GM13977 (cell line): Measurements from ENCODE around the gene GALNT11.

Experiments used
- DNase-seq: peaks from one replicate; pipeline ENCODE4 v3.0.0; 2012; ENCODE audit warnings: low spot score
- in situ Hi-C: fragments of 300-500 bp; cut with MboI; formaldehyde crosslinking; loops from one replicate; pipeline ENCODE4 v1.12.0; 2022; ENCODE audit warnings: low sequenced_read_pairs, low pct_unique_long_range_greater_than_20kb, mixed read lengths, inconsistent platforms; ENCODE audit not compliant: unreplicated experiment
- TF ChIP-seq, protein P1 (sequence below): IDR thresholded peaks from 2 replicates; pipeline ENCODE4 v1.5.1; 2012; ENCODE audit warnings: mild to moderate bottlenecking, control low read depth; ENCODE audit not compliant: insufficient read depth; ENCODE audit errors: extremely low read depth, missing control alignments

Gene GALNT11

GRCh38 chr7:152048051-152048450 lies 22.6 kb downstream of the GALNT11 start:
- DNase-seq = no peak
- TF ChIP-seq, protein P1, sequence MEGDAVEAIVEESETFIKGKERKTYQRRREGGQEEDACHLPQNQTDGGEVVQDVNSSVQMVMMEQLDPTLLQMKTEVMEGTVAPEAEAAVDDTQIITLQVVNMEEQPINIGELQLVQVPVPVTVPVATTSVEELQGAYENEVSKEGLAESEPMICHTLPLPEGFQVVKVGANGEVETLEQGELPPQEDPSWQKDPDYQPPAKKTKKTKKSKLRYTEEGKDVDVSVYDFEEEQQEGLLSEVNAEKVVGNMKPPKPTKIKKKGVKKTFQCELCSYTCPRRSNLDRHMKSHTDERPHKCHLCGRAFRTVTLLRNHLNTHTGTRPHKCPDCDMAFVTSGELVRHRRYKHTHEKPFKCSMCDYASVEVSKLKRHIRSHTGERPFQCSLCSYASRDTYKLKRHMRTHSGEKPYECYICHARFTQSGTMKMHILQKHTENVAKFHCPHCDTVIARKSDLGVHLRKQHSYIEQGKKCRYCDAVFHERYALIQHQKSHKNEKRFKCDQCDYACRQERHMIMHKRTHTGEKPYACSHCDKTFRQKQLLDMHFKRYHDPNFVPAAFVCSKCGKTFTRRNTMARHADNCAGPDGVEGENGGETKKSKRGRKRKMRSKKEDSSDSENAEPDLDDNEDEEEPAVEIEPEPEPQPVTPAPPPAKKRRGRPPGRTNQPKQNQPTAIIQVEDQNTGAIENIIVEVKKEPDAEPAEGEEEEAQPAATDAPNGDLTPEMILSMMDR = no peak
- in situ Hi-C loops = no loop called here

DNA sequence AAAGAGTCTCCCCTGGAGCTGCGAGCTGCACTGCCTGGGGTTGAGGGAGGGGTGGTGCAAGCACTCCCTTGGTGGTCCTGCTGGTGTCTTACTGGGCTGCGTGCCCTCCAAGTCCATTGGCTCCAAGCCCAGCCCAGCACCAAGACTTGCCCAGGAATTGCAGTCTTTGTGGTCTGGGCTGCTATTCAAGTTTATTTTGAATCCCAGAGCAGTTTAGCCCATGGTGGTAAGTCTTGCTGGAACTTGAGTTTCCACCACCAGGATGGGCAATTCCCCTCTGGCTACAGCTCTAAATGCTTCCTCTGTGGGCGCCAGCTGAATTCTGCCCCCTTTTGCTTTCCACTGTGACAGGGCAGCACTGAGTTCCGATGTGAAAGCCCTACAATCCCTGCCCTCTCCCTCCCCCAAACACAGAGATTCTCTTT lies 25.1 kb downstream of the GALNT11 start:
- in situ Hi-C loops = no loop called here
- TF ChIP-seq, protein P1 = no peak
- DNase-seq = no peak

GRCh38 chr7:152051968-152052367 lies 26.5 kb downstream of the GALNT11 start:
- no peak for DNase-seq
- TF ChIP-seq, protein P1 = no peak

GRCh38 chr7:152052771-152053170 lies 27.3 kb downstream of the GALNT11 start:
- DNase-seq = no peak
- in situ Hi-C loops = no loop called here
- TF ChIP-seq, protein P1 = no peak

More at GRCh38 chr7:152051968-152052367, 26.5 kb downstream of the GALNT11 start:
- in situ Hi-C loops = no loop called here

DNA sequence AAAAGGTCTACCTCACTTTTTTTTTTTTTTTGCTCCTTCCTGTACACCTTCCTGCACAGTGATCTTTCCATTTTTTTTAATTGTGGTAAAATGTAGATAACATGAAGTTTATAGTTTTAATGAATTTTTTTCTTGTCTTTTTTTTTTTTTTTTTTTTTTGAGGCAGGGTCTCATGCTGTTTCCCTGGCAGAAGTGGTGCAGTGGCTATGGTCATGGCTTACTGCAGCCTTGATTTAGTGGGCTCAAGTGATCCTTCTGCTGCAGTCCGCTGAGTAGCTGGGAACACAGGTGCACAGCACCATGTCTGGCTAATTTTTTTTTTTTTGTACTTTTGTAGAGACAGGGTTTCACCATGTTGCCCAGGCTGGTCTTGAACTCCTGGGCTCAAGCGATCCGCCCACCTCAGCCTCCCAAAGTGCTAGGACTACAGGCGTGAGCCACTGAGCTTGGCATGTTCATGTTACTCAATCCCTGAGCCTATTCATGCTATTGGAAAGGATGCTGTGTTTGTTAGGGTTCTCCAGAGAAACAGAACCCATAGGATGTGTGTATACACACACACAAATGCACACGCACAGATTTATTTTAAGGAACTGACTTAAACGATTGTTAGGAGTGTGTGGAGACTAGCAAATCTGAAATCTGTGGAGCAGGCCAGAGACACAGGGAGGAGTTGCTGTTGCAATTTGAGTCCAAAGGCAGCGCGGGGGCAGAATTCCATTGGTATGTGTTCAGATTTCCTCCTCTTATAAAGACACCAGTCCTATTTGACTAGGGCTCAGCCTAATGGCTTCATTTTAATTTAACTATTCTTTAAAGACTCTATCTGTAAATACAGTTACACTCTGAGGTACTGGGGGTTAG lies 29.1 kb downstream of the GALNT11 start:
- TF ChIP-seq, protein P1 = no peak
- no peak for DNase-seq
- in situ Hi-C loops = no loop called here

- no peak for DNase-seq
- in situ Hi-C loops = no loop called here
These were observed 31.3 kb downstream of the GALNT11 start for GRCh38 chr7:152056621-152057274.

More at GRCh38 chr7:152056621-152057274, 31.3 kb downstream of the GALNT11 start:
- TF ChIP-seq, protein P1 = no peak
